C4-2B (cell line): Measurements from ENCODE around the gene SLC15A4.

Experiments used
- ZFX ChIP-seq: fragments of 450-650 bp; IDR thresholded peaks from 2 replicates; pipeline ENCODE4 v1.6.1; 2017
- TF ChIP-seq, protein P1 (sequence below): fragments of 450-650 bp; conservative IDR thresholded peaks from 2 replicates; pipeline ENCODE4 v1.5.1; 2017; ENCODE audit warnings: mild to moderate bottlenecking

DNA sequence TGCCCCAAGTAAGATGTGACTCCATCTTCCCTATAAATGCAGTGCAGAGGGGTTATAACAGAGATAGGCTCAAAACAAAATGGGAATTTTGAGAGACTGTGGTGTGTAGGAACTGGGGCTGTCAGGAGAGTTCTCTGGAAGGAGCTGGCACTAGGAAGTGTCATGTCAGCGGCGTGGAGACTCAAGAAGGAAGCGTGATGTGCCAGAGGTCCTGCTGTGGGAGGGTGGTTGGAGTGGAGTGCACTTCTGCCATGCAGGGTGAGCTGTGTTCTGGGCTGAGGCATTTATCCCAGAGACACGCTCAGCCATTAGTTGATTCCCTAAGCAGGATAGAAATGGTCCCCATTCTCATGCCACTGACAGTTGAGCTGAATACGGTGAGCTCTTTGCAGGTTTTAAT, 48.5 kb upstream of the SLC15A4 start:
- TF ChIP-seq, protein P1, sequence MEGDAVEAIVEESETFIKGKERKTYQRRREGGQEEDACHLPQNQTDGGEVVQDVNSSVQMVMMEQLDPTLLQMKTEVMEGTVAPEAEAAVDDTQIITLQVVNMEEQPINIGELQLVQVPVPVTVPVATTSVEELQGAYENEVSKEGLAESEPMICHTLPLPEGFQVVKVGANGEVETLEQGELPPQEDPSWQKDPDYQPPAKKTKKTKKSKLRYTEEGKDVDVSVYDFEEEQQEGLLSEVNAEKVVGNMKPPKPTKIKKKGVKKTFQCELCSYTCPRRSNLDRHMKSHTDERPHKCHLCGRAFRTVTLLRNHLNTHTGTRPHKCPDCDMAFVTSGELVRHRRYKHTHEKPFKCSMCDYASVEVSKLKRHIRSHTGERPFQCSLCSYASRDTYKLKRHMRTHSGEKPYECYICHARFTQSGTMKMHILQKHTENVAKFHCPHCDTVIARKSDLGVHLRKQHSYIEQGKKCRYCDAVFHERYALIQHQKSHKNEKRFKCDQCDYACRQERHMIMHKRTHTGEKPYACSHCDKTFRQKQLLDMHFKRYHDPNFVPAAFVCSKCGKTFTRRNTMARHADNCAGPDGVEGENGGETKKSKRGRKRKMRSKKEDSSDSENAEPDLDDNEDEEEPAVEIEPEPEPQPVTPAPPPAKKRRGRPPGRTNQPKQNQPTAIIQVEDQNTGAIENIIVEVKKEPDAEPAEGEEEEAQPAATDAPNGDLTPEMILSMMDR, result no peak
- no peak for TF ChIP-seq ZFX
